Suprapubic skin (tissue), 4 donors: ENCODE data around the gene FADS6.

Source experiments
- EP300 ChIP-seq: sonication (generic); formaldehyde crosslinking; IDR thresholded peaks from one replicate; pipeline ENCODE4 v1.6.1; 2017; ENCODE audit warnings: antibody characterized with exemption
- POLR2A ChIP-seq, 2 donors: fragments of 450-650 bp; IDR thresholded peaks; one replicate each; pipeline ENCODE4 v1.6.1; 2017; ENCODE audit warnings: antibody characterized with exemption in 2 of 2, mild to moderate bottlenecking in 2 of 2, moderate library complexity in 2 of 2
- POLR2AphosphoS5 ChIP-seq, 3 donors: sonication (generic); formaldehyde crosslinking; IDR thresholded peaks; one replicate each; pipeline ENCODE4 v1.6.1; 2017; ENCODE audit warnings: antibody characterized with exemption in 3 of 3
- TF ChIP-seq, protein P1 (sequence below), 2 donors: fragments of 200-600 bp in 1 of 2; fragments of 450-650 bp in 1 of 2; sonication (generic) in 1 of 2; IDR thresholded peaks; one replicate each; pipeline ENCODE4 v1.5.1; 2016 to 2019; ENCODE audit warnings: antibody characterized with exemption in 2 of 2, mild to moderate bottlenecking in 1 of 2, moderate library complexity in 1 of 2

DNA sequence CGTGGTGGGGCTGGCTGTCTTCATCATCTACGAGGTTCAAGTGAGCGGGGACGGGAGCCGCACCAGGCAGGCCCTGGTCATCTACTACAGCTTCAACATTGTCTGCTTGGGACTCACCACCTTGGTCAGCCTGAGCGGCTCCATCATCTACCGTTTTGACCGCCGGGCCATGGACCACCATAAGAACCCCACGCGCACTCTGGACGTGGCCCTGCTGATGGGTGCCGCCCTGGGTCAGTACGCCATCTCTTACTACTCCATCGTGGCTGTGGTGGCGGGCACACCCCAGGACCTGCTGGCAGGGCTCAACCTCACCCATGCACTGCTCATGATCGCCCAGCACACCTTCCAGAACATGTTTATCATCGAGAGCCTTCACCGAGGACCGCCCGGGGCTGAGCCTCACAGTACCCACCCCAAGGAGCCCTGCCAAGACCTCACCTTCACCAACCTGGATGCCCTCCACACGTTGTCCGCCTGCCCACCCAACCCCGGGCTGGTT is 37.2 kb upstream of the FADS6 start:
- TF ChIP-seq EP300 (no peak), POLR2A (IDR thresholded peaks at IDR 0.05) (no peak), POLR2AphosphoS5 (IDR thresholded peaks at IDR 0.05) (no peak)
- TF ChIP-seq, protein P1, sequence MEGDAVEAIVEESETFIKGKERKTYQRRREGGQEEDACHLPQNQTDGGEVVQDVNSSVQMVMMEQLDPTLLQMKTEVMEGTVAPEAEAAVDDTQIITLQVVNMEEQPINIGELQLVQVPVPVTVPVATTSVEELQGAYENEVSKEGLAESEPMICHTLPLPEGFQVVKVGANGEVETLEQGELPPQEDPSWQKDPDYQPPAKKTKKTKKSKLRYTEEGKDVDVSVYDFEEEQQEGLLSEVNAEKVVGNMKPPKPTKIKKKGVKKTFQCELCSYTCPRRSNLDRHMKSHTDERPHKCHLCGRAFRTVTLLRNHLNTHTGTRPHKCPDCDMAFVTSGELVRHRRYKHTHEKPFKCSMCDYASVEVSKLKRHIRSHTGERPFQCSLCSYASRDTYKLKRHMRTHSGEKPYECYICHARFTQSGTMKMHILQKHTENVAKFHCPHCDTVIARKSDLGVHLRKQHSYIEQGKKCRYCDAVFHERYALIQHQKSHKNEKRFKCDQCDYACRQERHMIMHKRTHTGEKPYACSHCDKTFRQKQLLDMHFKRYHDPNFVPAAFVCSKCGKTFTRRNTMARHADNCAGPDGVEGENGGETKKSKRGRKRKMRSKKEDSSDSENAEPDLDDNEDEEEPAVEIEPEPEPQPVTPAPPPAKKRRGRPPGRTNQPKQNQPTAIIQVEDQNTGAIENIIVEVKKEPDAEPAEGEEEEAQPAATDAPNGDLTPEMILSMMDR (IDR thresholded peaks at IDR 0.05), result no peak
